ENCODE data around the gene SH3D19.

DNA sequence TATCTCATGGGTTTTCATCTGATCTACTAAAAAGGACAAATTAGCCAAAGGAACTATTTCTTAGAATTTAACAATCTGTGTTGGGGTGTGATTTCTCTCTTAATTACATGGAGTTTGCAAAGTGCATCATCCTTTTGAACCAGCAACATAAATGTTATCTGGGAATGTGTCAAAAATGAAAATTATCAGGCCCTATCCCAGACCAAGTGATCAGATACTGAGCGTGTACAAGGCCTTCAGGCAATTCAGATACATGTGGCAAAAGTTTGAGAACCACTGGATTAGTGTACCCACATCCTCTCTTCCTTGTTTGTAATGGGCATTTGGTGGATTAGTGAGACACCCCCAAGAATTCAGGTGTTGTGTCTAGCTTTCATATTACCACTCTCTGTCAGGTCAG is 3.8 kb downstream of the SH3D19 start:
- TF ChIP-seq CTCF (IDR thresholded peaks at IDR 0.05; ENCODE audit: borderline replicate concordance, extremely low read depth, low read length, poor library complexity, severe bottlenecking) (no peak), EZH2 (IDR thresholded peaks at IDR 0.05; ENCODE audit: borderline replicate concordance, low read depth, low read length, severe bottlenecking) (no peak)
